Choroid plexus epithelial cell (primary cell): Measurements from ENCODE around the gene SCN11A.
A peak's percentile ranks its signal among the peaks of the same experiment; 100 is the strongest.

ENCODE experiments used
- DNase-seq: peaks from one replicate; pipeline ENCODE4 v3.0.0-alpha.2; 2010; ENCODE audit warnings: low read depth
- H3K4me3 ChIP-seq: 2 replicates; pipeline ENCODE4 v1.5.1; 2011; ENCODE audit warnings: low read depth, mild to moderate bottlenecking, control low read depth, low read length, moderate library complexity
- TF ChIP-seq, protein P1 (sequence below): conservative IDR thresholded peaks from 2 replicates; pipeline ENCODE4 v1.5.1; 2011; ENCODE audit warnings: low read depth, mild to moderate bottlenecking, control low read depth, inconsistent platforms, low read length, moderate library complexity

SCN11A gene

GRCh38 chr3:39053696-39054095 lies 2.0 kb upstream of the SCN11A start:
- no peak for DNase-seq
- TF ChIP-seq, protein P1, sequence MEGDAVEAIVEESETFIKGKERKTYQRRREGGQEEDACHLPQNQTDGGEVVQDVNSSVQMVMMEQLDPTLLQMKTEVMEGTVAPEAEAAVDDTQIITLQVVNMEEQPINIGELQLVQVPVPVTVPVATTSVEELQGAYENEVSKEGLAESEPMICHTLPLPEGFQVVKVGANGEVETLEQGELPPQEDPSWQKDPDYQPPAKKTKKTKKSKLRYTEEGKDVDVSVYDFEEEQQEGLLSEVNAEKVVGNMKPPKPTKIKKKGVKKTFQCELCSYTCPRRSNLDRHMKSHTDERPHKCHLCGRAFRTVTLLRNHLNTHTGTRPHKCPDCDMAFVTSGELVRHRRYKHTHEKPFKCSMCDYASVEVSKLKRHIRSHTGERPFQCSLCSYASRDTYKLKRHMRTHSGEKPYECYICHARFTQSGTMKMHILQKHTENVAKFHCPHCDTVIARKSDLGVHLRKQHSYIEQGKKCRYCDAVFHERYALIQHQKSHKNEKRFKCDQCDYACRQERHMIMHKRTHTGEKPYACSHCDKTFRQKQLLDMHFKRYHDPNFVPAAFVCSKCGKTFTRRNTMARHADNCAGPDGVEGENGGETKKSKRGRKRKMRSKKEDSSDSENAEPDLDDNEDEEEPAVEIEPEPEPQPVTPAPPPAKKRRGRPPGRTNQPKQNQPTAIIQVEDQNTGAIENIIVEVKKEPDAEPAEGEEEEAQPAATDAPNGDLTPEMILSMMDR, result no peak

GRCh38 chr3:39052583-39052982 lies 839 bp upstream of the SCN11A start:
- DNase-seq, result no peak
- peak overlapping the region; percentile 78 for H3K4me3 ChIP-seq
- TF ChIP-seq, protein P1, result no peak

More at GRCh38 chr3:39053696-39054095, 2.0 kb upstream of the SCN11A start:
- no peak overlapping the region for H3K4me3 ChIP-seq

- no peak for DNase-seq
- TF ChIP-seq, protein P1, result no peak
- no peak overlapping the region for H3K4me3 ChIP-seq
These were observed 1.7 kb downstream of the SCN11A start for GRCh38 chr3:39050029-39050428.

DNA sequence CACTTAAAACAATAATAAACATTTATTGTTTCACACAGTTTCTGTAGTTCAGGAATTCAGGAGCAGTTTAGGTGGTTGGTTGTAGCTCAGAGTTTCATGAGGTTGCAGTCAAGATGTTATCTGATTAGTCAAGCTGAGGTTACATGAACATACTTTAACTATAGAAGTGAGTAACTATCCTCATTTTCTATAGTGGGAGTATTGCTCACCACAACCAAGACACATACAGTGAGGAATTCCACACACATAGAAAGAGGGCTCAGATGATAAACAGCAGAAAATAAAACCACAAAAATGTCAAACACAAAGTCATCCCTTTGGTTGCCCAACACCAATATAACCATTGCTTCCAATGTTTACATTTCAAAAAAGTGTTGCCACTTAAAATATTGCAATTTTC lies 13.6 kb downstream of the SCN11A start:
- peak; percentile 82 for DNase-seq
- TF ChIP-seq, protein P1, result no peak
- no peak overlapping the region for H3K4me3 ChIP-seq

- DNase-seq, result no peak
- no peak overlapping the region for H3K4me3 ChIP-seq
- TF ChIP-seq, protein P1, result no peak
These were observed 22.2 kb downstream of the SCN11A start for GRCh38 chr3:39029556-39029955.

DNA sequence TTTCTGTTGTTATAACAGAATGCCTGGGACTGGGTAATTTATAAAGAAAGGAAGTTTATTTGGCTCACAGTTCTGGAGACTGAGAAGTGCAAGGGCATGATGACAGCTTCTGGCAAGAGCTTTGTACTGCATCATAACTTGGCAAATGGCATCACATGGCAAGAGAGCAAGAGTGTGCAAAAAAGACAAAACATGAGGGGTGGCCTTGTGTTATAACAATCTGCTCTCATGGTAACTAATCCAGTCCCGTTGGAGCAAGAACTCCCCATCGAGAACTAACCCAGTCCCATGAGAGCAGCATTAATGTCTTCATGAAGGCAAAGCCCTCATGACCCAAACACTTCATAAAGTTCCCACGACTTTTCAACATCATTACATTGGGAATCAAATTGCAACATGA lies 23.2 kb downstream of the SCN11A start:
- DNase-seq, result no peak
- TF ChIP-seq, protein P1, result no peak
- no peak overlapping the region for H3K4me3 ChIP-seq

GRCh38 chr3:39025222-39025970 lies 26.3 kb downstream of the SCN11A start:
- no peak overlapping the region for H3K4me3 ChIP-seq
- TF ChIP-seq, protein P1, result no peak
- DNase-seq, result no peak
